HepG2 (cell line): ENCODE results near the gene DCC. TPM values are rescaled to one million over a fixed set of nuclear protein-coding genes. Genes with fewer than 3 reads are reported as not detected.

Source experiments
- HMGA1 ChIP-seq: sonication (generic); formaldehyde crosslinking; conservative IDR thresholded peaks from 2 replicates; pipeline ENCODE4 v1.4.0; 2020; ENCODE audit warnings: missing genetic modification reagents
- MBNL3 ChIP-seq: fragments of 250-450 bp; sonication (Bioruptor Pico); conservative IDR thresholded peaks from 2 replicates; pipeline ENCODE4 v1.8.0; 2022; ENCODE audit warnings: mild to moderate bottlenecking, inconsistent platforms
- PRMT3 ChIP-seq: sonication (generic); formaldehyde crosslinking; IDR thresholded peaks from 2 replicates; pipeline ENCODE4 v1.8.1; 2022; ENCODE audit warnings: low read depth, mild to moderate bottlenecking, moderate library complexity, missing genetic modification reagents, borderline replicate concordance
- REL ChIP-seq: sonication (generic); formaldehyde crosslinking; conservative IDR thresholded peaks from 2 replicates; pipeline ENCODE4 v1.8.0; 2022; ENCODE audit warnings: mild to moderate bottlenecking, missing genetic modification reagents, moderate library complexity
- SALL1 ChIP-seq: sonication (generic); formaldehyde crosslinking; IDR thresholded peaks from 2 replicates; pipeline ENCODE4 v1.8.0; 2022; ENCODE audit warnings: mild to moderate bottlenecking, missing genetic modification reagents
- ZNF878 ChIP-seq: sonication (generic); formaldehyde crosslinking; IDR thresholded peaks from 2 replicates; pipeline ENCODE4 v1.8.1; 2023; ENCODE audit warnings: mild to moderate bottlenecking, missing genetic modification reagents, moderate library complexity
- polyA plus RNA-seq, 8 experiments: library from polyadenylated mRNA; depleted of rRNA in 3 of 8; stranded (reverse) in 7 of 8; unstranded in 1 of 8; fragments of >200 nt; fragmentation: Illumina TruSeq in 4 of 8; extraction: Trizol in 4 of 8; gene quantifications; 2 replicates each; pipeline versions ENCODE4 v1.2.1 to v1.2.3, GENCODE V29; 2011 to 2016; ENCODE audit warnings: low read depth in 4 of 8, missing spikeins in 1 of 8, mixed read lengths in 1 of 8; ENCODE audit not compliant: insufficient read depth in 1 of 8
- total RNA-seq, 5 experiments: library from RNA; depleted of rRNA; stranded (reverse); fragments of >200 nt; fragmentation: Illumina TruSeq; extraction: Trizol; gene quantifications; 2 replicates each; pipeline ENCODE4 v1.2.3, GENCODE V29; 2016; ENCODE audit warnings: low read depth in 1 of 5
- TF ChIP-seq, protein P1 (sequence below): sonication (generic); formaldehyde crosslinking; IDR thresholded peaks from 2 replicates; pipeline ENCODE4 v1.5.0; 2020; ENCODE audit warnings: mild to moderate bottlenecking, low read depth, missing genetic modification reagents, borderline replicate concordance
- TF ChIP-seq, protein P2 (sequence below): sonication (generic); formaldehyde crosslinking; IDR thresholded peaks from 2 replicates; pipeline ENCODE4 v1.5.1; 2020; ENCODE audit warnings: mild to moderate bottlenecking, missing genetic modification reagents, borderline replicate concordance
- TF ChIP-seq, protein P3 (sequence below): sonication (generic); formaldehyde crosslinking; IDR thresholded peaks from 2 replicates; pipeline ENCODE4 v1.5.0; 2020; ENCODE audit warnings: mild to moderate bottlenecking, missing genetic modification reagents, moderate library complexity

DCC gene
- total and polyA plus RNA-seq, 2 of the 13 experiments (the other 11 are each of a cell fraction or from before 2014, with no cell fraction given): not detected

DNA sequence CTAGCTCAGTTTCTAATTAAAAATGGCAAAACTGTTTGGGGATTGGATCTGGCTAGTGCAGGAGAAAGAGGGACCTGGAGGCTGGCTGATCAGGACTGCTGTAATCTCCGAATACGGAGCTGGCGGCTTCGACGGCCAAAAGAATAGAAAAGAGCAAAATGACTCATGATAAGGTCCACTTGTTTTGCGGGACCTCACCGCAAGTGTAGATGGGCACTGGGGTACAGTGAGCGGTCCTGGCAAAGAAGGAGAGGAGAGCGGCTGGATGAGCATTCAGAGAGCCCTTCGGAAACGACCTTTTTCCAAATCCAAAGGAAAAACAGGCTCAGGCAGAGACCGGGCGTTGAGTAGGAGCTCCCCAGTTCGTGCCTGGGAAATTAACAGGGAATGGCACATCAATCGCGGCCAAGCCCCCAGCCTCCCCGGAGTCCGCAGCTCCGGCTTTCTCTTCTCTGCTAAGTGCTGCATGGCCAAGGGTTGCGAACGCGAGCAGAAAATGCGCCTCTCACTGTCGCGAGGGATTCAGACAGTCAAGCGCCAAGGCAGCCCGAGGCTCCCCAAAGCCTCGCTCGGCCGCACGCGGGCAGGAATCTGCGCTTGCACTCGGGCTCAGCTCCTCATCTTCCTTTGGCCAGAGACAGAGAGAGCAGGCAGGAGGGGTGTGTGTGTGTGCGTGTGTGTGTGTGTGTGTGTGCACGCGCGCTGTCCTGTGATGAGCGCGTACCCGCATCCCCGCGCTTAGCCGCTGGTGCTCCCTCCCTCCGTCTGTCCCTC lies 1.8 kb downstream of the DCC start (continued):
- TF ChIP-seq, protein P1, sequence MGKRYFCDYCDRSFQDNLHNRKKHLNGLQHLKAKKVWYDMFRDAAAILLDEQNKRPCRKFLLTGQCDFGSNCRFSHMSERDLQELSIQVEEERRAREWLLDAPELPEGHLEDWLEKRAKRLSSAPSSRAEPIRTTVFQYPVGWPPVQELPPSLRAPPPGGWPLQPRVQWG (CRISPR knock-in tag): no peak
- TF ChIP-seq SALL1 (CRISPR knock-in tag) (no peak), REL (CRISPR knock-in tag) (no peak), MBNL3 (CRISPR knock-in tag) (no peak), PRMT3 (CRISPR knock-in tag) (no peak), HMGA1 (CRISPR knock-in tag) (no peak), ZNF878 (CRISPR knock-in tag) (no peak)
- TF ChIP-seq, protein P2, sequence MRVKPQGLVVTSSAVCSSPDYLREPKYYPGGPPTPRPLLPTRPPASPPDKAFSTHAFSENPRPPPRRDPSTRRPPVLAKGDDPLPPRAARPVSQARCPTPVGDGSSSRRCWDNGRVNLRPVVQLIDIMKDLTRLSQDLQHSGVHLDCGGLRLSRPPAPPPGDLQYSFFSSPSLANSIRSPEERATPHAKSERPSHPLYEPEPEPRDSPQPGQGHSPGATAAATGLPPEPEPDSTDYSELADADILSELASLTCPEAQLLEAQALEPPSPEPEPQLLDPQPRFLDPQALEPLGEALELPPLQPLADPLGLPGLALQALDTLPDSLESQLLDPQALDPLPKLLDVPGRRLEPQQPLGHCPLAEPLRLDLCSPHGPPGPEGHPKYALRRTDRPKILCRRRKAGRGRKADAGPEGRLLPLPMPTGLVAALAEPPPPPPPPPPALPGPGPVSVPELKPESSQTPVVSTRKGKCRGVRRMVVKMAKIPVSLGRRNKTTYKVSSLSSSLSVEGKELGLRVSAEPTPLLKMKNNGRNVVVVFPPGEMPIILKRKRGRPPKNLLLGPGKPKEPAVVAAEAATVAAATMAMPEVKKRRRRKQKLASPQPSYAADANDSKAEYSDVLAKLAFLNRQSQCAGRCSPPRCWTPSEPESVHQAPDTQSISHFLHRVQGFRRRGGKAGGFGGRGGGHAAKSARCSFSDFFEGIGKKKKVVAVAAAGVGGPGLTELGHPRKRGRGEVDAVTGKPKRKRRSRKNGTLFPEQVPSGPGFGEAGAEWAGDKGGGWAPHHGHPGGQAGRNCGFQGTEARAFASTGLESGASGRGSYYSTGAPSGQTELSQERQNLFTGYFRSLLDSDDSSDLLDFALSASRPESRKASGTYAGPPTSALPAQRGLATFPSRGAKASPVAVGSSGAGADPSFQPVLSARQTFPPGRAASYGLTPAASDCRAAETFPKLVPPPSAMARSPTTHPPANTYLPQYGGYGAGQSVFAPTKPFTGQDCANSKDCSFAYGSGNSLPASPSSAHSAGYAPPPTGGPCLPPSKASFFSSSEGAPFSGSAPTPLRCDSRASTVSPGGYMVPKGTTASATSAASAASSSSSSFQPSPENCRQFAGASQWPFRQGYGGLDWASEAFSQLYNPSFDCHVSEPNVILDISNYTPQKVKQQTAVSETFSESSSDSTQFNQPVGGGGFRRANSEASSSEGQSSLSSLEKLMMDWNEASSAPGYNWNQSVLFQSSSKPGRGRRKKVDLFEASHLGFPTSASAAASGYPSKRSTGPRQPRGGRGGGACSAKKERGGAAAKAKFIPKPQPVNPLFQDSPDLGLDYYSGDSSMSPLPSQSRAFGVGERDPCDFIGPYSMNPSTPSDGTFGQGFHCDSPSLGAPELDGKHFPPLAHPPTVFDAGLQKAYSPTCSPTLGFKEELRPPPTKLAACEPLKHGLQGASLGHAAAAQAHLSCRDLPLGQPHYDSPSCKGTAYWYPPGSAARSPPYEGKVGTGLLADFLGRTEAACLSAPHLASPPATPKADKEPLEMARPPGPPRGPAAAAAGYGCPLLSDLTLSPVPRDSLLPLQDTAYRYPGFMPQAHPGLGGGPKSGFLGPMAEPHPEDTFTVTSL (CRISPR knock-in tag): no peak
- TF ChIP-seq, protein P3, sequence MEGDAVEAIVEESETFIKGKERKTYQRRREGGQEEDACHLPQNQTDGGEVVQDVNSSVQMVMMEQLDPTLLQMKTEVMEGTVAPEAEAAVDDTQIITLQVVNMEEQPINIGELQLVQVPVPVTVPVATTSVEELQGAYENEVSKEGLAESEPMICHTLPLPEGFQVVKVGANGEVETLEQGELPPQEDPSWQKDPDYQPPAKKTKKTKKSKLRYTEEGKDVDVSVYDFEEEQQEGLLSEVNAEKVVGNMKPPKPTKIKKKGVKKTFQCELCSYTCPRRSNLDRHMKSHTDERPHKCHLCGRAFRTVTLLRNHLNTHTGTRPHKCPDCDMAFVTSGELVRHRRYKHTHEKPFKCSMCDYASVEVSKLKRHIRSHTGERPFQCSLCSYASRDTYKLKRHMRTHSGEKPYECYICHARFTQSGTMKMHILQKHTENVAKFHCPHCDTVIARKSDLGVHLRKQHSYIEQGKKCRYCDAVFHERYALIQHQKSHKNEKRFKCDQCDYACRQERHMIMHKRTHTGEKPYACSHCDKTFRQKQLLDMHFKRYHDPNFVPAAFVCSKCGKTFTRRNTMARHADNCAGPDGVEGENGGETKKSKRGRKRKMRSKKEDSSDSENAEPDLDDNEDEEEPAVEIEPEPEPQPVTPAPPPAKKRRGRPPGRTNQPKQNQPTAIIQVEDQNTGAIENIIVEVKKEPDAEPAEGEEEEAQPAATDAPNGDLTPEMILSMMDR: no peak
